ENCODE measurements around the gene SSTR5.

- TF ChIP-seq CTCF (IDR thresholded peaks at IDR 0.05) (no peak), EP300 (IDR thresholded peaks at IDR 0.05) (no peak), POLR2A (IDR thresholded peaks at IDR 0.05) (no peak)
These were observed 46.6 kb downstream of the SSTR5 start for GRCh38 chr16:1119129-1119528.
